Stimulated activated naive B cell treated with anti-CD40 and anti-IgM and Interleukin-4, amounts not matched to agents 10 μg/mL and 1 μg/mL and 100 μg/mL, for 72 hours (primary cell): Measurements from ENCODE around the gene MICALL2.

Source experiments
- ATAC-seq, 2 donors: fragments of 150-1000 bp; cut with Tn5 transposase; replicated peaks; 2 replicates each; pipeline ENCODE4 v1.10.0; 2021; ENCODE audit warnings: moderate library complexity in 1 of 2
- DNase-seq: peaks from one replicate; pipeline ENCODE4 v3.0.0; 2021
- H3K27ac Mint-ChIP-seq: one replicate; pipeline ENCODE4 v1.8.0; 2022; ENCODE audit warnings: mild to moderate bottlenecking, mixed read lengths
- H3K27me3 Mint-ChIP-seq, 2 donors: one replicate each; pipeline ENCODE4 v1.8.0; 2022; ENCODE audit warnings: mixed read lengths in 2 of 2
- H3K36me3 Mint-ChIP-seq, 2 donors: one replicate each; pipeline ENCODE4 v1.8.0; 2022; ENCODE audit warnings: mixed read lengths in 2 of 2, mild to moderate bottlenecking in 1 of 2
- H3K4me1 Mint-ChIP-seq, 2 donors: one replicate each; pipeline ENCODE4 v1.8.0; 2022; ENCODE audit warnings: mixed read lengths in 2 of 2, mild to moderate bottlenecking in 1 of 2
- H3K4me3 Mint-ChIP-seq, 2 donors: one replicate each; pipeline ENCODE4 v1.8.0; 2022; ENCODE audit warnings: mild to moderate bottlenecking in 2 of 2, mixed read lengths in 2 of 2, moderate library complexity in 1 of 2
- H3K9me3 Mint-ChIP-seq, 2 donors: one replicate each; pipeline ENCODE4 v1.8.0; 2022; ENCODE audit warnings: mixed read lengths in 2 of 2, mild to moderate bottlenecking in 1 of 2

The MICALL2 gene

DNA sequence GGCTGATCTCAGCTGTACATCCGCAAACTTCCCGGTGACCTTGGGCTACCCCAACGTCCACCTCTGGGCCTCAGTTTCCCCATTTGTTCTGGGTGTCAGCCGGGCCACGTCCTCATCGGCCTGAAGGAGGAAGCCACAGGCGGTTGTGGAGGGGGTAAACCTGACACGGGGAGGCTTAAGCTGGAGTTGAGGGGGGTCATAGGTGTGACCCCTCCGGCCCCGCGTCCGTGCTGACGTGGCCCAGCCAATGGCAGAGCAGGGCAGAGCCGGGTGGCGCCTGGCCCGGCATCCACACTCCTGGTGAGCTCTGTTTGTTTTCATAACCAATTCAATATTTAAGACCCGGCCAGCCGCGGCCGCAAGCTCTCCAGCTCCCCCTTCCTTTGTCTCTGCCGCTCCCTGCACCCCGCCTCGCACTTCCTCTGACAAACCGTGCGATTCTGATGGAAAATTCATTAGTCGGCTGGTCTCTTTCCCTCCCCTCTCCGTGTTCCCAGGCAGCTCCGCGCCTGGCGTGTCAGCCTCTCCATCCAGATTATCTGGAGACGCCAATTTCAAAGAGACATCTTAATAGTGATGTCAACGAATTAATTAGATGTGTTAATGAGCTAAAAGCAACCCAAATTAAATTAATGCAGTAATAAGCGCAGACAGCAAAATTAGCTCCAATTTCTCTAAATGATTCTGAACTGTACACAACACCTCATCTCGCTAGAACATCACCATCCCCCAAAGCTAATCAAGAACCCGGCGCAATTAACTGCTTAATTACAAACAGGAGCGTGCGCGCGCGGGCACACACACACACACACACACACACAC, 55.4 kb downstream of the MICALL2 start:
- Mint-ChIP-seq H3K4me1 (peaks cover 8 to 9% of the 10 kb centered on the region in 2 donors), H3K27me3 (peaks cover 59 to 73% of the 10 kb centered on the region in 2 donors), H3K27ac (no peak overlapping the region), H3K9me3 (peaks cover 9 to 11% of the 10 kb centered on the region in 2 donors), H3K36me3 (peaks cover 2 to 12% of the 10 kb centered on the region in 2 donors), H3K4me3 (no peak overlapping the region)
- ATAC-seq (no peak), DNase-seq (no peak)

DNA sequence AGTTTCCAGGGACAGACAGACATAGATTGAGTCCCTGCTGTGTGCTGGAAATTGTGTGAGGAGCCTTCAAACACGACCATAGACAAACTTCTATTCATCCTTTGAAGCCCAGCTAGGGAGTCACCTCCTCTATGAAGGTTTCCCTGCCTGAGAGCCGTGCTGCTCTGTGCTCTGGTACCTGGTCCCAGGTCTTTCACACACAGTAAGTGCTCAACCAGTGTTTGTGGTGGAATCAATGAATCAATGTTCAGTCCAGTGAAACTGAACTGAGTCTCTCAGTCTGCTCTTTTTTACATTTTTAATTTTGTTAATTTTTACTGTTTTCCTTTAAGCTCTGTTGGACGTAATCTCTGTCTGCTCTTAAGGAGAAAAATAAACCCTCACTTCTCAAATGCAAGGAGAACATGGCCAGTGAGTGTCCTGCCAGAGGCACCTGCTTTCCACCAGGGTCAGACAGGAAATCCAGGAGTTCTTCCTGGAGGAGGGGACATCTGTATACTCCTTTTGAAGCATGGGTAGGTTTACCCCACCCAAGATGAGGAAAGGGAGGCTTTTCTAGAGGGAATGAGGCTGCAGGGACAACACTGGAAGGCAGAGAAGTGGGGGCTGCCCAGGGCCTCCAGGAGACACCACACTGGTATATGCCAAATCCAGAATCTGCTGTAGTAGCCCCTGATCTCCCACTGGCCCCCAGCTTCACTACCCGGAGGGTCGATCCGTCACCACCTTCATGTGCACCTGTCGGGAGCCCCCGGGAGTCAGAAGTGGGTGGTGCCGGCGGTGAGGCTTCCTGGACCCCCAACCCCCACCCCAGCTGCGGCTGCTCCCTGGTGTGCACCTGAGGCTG, 56.3 kb downstream of the MICALL2 start:
- peaks cover 7 to 9% of the 10 kb centered on the region in 2 donors for H3K4me1 Mint-ChIP-seq
- no peak overlapping the region for H3K4me3 Mint-ChIP-seq
- no peak for ATAC-seq
- no peak overlapping the region for H3K27ac Mint-ChIP-seq
- no peak for DNase-seq
- H3K27me3 Mint-ChIP-seq: peaks cover 55 to 69% of the 10 kb centered on the region in 2 donors
- H3K36me3 Mint-ChIP-seq: peaks cover 2 to 12% of the 10 kb centered on the region in 2 donors
- peaks cover 9 to 11% of the 10 kb centered on the region in 2 donors for H3K9me3 Mint-ChIP-seq

DNA sequence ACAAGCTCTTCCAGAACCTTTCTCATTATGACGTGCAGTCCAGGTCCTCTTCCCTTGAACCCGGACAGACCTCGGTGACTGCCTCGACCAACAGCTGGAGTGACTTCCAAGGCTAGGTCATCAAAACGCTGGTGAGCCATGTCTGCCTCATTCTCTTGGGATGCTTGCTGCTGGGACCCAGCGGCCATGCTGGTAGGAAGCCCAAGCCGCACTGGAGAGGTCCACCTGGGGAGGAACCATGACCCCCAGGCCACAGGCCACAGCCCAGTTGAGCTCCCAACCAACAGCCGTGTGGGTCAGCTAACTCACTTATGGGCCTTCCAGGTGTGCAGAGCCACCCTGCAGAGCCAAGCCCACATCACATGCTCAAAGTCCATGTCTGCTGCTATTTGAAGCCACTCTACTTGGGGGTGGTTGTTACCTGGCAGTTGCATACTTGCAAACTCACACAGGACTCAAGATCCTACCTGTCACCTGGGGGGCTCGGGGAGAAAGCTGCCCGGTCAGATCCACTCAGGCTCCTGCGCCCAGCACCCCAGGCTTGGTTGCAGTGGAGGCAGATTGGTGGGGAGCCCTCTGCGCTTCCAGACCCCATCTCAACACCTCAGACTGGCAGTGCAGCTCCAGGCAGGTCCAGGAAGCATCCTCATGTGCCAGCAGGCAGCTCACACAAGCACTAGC, 57.0 kb downstream of the MICALL2 start:
- Mint-ChIP-seq H3K27me3 (peaks cover 61 to 70% of the 10 kb centered on the region in 2 donors), H3K4me1 (peaks cover 7 to 9% of the 10 kb centered on the region in 2 donors), H3K27ac (no peak overlapping the region), H3K4me3 (no peak overlapping the region), H3K9me3 (peaks cover 9 to 15% of the 10 kb centered on the region in 2 donors), H3K36me3 (peaks cover 2 to 12% of the 10 kb centered on the region in 2 donors)
- DNase-seq (no peak), ATAC-seq (no peak)

DNA sequence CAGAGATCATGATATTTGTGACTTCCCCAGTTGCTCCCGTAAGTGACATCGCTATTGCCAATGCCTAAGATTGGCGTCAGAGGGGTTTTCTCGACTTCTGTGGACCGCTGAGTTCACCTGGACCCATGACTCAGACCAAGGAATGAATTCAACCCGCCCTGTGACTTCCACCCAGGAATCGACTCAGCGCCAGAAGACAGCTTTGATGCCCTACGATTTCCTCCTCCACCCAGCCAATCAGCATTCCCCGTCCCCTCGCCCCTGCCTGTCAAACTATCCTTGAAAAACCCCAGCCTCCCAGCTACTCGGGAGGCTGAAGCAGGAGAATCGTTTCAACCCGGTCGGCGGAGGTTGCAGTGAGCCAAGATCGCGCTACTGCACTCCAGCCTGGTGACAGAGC, 58.3 kb downstream of the MICALL2 start:
- Mint-ChIP-seq H3K27ac (no peak overlapping the region), H3K36me3 (peaks cover 2 to 12% of the 10 kb centered on the region in 2 donors), H3K4me3 (no peak overlapping the region), H3K27me3 (peaks cover 57 to 63% of the 10 kb centered on the region in 2 donors), H3K4me1 (peaks cover 7 to 9% of the 10 kb centered on the region in 2 donors), H3K9me3 (peaks cover 9 to 18% of the 10 kb centered on the region in 2 donors)
- ATAC-seq (no peak), DNase-seq (no peak)

DNA sequence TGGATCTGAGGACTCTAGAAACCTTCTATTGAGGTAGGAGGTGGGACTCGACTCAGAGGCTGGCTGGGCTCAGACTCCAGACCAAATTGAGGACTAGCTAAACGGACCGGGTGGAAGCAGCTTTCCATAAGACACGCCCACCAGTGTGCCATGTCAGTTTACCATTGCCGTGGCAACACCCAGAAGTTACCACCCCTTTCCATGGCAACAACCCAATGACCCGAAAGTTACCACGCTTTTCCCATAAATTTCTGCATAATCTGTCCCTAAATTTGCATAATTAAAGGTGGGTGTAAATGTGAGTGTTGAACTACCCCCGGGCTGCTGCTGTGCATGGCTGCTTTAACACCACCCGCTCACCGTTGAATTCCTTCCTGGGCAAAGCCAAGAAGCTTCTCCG, 58.9 kb downstream of the MICALL2 start:
- no peak for DNase-seq
- peaks cover 2 to 12% of the 10 kb centered on the region in 2 donors for H3K36me3 Mint-ChIP-seq

DNA sequence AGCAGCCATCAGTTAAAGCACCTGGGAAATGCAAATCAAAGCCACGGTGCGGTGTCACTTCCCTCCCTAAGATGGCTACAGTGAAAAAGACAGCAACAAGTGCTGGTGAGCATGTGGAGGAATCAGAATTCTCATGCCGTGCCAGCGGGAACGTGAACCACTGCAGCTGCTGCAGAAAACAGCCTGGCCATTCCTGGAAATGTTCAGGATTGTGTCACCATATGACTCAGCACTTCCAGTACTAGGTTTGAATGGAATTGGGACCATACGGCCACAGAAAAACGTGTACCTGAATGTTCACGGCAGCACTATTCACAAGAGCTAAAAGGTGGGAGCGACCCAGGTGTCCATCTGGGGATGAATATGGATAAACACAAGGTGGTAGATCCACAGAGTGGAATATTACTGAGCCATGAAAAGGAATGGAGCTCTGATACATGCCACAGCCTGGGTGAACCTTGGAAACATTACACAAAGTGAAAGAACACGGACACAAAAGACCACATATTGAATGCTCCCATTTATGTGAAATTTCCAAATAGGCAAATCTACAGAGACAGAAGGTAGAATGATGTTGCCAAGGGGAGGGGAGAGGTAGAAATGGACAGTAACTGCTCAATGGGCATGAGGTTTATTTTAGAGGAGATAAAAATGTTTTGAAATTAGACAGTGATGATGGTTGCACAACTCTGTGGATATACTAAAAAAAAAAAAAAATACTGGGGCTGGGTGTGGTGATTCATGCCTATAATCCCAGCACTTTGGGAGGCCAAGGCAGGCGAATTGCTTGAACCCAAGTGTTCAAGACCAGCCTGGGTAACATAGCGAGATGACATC, 61.6 kb downstream of the MICALL2 start:
- Mint-ChIP-seq H3K4me3 (no peak overlapping the region), H3K27me3 (peaks cover 30 to 41% of the 10 kb centered on the region in 2 donors), H3K9me3 (peaks cover 9 to 19% of the 10 kb centered on the region in 2 donors), H3K4me1 (no peaks in the 10 kb centered on the region), H3K36me3 (peaks cover 0 to 8% of the 10 kb centered on the region in 2 donors), H3K27ac (no peak overlapping the region)
- no peak for DNase-seq
- ATAC-seq: no peak

More for the DNA sequence above, 58.9 kb downstream of the MICALL2 start:
- Mint-ChIP-seq H3K4me1 (peaks cover 7 to 9% of the 10 kb centered on the region in 2 donors), H3K27ac (no peak overlapping the region), H3K27me3 (peaks cover 54 to 56% of the 10 kb centered on the region in 2 donors), H3K9me3 (peaks cover 9 to 18% of the 10 kb centered on the region in 2 donors), H3K4me3 (no peak overlapping the region)
- ATAC-seq: no peak

DNA sequence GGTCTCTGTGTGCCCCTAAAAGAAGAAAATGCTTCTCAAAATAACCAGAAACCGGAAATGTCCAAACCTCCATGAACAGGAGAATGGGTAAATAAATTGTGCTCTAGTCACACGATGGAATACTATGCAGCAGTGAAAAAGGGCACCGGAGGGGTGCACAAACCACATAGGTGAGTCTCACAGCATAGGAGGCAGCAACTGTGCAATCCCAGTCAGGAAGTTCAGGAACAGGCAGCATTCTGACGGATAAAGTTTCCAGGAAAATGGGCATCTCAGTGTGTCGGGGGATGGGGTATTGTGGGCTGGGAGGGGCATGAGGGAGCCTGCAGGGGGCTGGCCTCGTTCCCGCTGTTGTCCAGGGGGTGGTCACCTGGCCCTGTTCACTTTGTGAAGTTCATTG, 63.1 kb downstream of the MICALL2 start:
- ATAC-seq (no peak), DNase-seq (no peak)
- H3K27ac Mint-ChIP-seq: no peak overlapping the region
- peaks cover 0 to 21% of the 10 kb centered on the region in 2 donors for H3K9me3 Mint-ChIP-seq
- peaks cover 28 to 43% of the 10 kb centered on the region in 2 donors for H3K27me3 Mint-ChIP-seq
- H3K4me3 Mint-ChIP-seq: no peak overlapping the region
- H3K36me3 Mint-ChIP-seq: no peaks in the 10 kb centered on the region
- H3K4me1 Mint-ChIP-seq: no peaks in the 10 kb centered on the region

DNA sequence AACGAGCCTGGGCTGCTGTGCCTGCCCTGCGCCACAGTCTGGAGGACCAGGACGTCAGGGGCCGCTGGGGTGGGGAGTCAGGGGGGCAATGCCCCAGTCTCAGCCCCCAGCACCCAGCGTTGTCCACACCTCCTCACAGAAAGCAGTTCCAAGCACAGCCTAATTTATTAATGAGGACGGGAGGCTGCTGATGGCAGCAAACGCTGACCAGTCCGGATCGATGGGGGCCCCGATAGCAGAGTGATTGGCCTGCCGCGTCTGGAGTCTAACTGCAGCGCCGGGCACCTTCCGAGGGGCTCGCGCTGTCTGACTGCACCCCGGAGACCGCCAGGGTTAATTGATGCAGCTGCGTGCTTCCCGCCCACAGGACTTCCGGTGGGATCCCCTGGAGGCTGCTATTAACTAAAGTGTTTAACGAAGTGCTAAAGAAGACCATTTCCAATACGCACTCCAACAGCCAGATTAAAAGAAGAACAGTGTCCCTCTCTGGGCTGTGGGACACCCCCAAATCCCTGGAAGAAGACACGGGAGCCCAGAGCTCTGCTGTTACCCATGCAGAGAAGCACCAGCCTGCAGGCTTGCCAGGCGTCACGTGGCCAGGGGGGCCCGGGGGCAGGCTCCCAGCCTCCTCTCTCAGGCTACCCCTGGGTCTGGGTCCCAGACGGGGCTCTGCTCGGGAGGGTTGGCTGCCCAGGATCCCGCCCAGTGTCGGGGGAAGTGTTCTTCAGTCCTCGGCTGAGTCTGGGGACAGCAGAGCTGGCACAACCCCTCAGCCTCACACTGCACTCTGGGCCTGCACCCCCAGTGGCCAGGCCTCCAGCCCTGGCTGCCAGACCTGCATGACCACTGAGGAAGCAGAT, 63.8 kb downstream of the MICALL2 start:
- Mint-ChIP-seq H3K36me3 (no peaks in the 10 kb centered on the region), H3K4me3 (no peak overlapping the region), H3K9me3 (peaks cover 0 to 22% of the 10 kb centered on the region in 2 donors), H3K27me3 (peaks cover 23 to 37% of the 10 kb centered on the region in 2 donors), H3K4me1 (no peaks in the 10 kb centered on the region), H3K27ac (no peak overlapping the region)
- ATAC-seq (no peak), DNase-seq (no peak)

DNA sequence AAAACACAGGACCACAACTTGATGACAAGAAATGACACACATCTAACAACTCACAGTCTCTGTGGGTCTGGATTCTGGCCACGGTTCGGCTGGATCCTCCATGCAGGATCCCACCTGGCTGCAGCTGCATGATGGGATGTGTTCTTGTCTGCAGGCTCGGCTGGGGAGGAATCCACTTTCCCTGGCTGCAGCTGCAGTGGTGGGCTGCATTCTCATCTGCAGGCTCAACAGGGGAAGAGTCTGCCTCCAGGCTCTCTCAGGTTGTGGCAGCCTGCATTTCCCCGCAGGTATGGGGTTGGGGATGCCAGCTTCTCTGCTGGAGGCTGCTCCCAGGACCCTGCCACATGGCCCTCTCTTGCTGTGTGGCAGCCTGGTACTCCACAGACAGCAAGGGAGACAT, 64.9 kb downstream of the MICALL2 start:
- no peak for ATAC-seq
- no peak for DNase-seq
- Mint-ChIP-seq H3K4me3 (no peak overlapping the region), H3K36me3 (no peaks in the 10 kb centered on the region), H3K27ac (no peak overlapping the region), H3K9me3 (peaks cover 0 to 22% of the 10 kb centered on the region in 2 donors), H3K4me1 (no peaks in the 10 kb centered on the region), H3K27me3 (peaks cover 28 to 41% of the 10 kb centered on the region in 2 donors)

DNA sequence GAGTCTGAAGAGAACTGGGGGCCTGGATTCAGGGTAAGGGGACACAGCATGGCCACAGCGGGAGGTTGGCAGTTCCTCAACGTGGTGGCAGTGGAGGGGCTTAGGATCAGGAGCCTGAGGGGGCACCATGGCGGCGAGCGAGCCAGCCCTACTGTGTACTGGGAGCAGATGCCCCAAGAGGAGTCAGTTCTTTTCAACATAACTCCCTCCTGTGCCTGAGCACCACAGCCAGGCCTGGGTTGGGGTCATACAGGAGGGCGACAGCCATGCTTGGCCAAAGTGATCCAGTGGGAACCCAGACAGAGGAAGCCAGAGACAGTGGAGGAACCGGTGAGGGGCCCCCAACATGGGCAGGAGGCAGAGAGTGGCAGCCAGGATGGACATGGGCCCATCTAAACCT, 65.8 kb downstream of the MICALL2 start:
- peaks cover 0 to 22% of the 10 kb centered on the region in 2 donors for H3K9me3 Mint-ChIP-seq
- H3K36me3 Mint-ChIP-seq: no peaks in the 10 kb centered on the region
- DNase-seq: no peak
- H3K4me1 Mint-ChIP-seq: no peaks in the 10 kb centered on the region
- H3K27ac Mint-ChIP-seq: no peak overlapping the region
- no peak overlapping the region for H3K4me3 Mint-ChIP-seq
- peaks cover 34 to 43% of the 10 kb centered on the region in 2 donors for H3K27me3 Mint-ChIP-seq
- no peak for ATAC-seq

DNA sequence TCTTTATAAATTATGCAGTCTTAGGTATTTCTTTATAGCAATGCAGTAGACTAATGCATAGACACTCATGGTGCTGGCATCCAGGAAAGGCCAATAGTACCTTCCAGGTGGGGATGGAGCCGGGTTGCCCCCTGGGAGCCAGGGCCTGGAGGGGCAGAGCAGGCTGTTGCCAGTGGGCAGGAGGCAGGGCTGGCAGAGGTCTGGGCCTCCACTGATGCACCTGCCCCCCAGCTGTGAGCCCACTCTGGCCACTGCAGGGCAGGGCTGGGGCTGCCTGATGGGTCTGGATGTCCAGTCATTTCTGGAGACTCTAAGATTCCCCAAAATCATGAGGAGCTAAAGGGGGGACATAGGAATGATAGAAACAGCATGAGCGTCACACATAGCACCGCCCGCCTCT, 66.7 kb downstream of the MICALL2 start:
- H3K4me1 Mint-ChIP-seq: no peaks in the 10 kb centered on the region
- peaks cover 31 to 44% of the 10 kb centered on the region in 2 donors for H3K27me3 Mint-ChIP-seq
- H3K4me3 Mint-ChIP-seq: no peak overlapping the region
- ATAC-seq (no peak), DNase-seq (no peak)
- no peak overlapping the region for H3K27ac Mint-ChIP-seq
- H3K9me3 Mint-ChIP-seq: peaks cover 0 to 19% of the 10 kb centered on the region in 2 donors
- H3K36me3 Mint-ChIP-seq: no peaks in the 10 kb centered on the region

DNA sequence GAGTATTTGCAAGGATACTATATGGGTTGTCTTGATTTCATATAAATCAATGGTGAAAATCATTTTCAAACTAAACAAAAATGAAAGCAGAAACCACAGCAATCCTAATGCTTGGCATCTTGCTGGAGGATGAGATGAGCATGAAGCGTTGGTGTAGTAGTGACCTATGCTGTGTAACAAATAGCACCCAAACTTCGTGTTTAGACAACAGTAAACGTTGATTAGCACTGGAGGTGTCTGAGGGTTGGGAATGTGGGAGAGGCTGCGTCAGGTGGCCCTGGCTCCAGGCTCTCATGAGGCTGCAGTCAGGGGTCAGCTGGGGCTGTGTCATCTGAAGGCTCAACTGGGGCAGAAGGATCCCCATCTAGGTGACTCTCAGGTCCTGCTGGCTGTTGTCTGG, 67.8 kb downstream of the MICALL2 start:
- no peaks in the 10 kb centered on the region for H3K4me1 Mint-ChIP-seq
- ATAC-seq (no peak), DNase-seq (no peak)
- no peak overlapping the region for H3K27ac Mint-ChIP-seq
- H3K36me3 Mint-ChIP-seq: no peaks in the 10 kb centered on the region
- peaks cover 39 to 47% of the 10 kb centered on the region in 2 donors for H3K27me3 Mint-ChIP-seq
- H3K9me3 Mint-ChIP-seq: peaks cover 0 to 16% of the 10 kb centered on the region in 2 donors
- no peak overlapping the region for H3K4me3 Mint-ChIP-seq
